Measurements from ENCODE around the gene C1R. TPM values are rescaled to one million over a fixed set of nuclear protein-coding genes. Genes with fewer than 3 reads are reported as not detected.

Gene C1R
- polyA plus RNA-seq, 3 donors: 36.0 to 50.6 (median 45.8) TPM

DNA sequence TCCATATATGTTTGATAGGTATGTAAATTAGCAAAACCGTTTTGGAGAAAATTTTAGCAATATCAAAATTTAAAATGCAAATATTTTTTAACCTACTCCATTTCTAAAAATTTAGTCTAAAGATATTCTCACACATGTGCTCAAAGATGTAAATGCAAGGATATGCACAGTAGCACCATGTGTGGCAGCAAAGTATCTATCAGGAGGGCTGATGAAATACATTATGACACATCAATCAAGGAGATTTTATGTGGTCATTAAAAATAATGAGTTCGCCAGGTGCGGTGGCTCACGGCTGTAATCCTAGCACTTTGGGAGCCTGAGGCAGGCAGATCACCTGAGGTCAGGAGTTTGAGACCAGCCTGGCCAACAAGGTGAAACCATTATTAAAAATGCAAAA is 8.0 kb upstream of the C1R start:
- DNase-seq (ENCODE audit: low read depth in 3 of 3, low spot score in 2 of 3): no peak

DNA sequence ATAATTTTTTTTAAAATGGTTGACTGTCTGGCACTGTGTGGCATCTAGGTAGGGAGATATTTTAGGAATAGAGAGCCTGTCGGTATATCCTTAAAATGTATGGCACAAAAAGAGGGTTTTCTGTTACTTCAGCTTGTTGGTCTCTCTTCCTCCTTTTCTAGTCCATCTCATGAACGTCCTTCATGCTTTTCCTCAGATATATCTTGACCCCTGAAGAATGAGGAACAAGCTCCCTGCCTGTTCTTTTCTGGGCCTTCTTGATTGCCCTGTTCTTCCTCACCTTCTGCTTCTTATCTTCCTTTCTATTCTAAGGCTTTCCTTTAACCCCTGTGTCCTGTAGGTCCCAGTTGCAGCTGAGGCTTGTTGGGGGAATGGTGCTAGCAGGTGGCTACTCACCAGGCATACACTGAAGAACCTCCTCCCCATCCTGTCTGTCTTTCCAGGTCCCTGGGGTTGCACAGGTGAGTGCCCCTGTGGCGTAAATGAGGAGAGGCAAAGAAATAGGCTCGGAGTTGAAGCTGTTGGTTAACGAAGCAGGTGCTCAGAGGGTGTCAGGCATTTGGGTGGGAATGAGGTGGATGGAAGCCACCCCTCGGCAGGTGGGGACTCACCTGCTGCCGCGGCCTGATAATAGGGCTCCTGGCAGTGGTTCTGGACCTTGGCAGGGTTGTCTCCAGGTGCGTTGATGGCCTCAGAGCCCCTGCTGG is 7.2 kb upstream of the C1R start:
- DNase-seq (ENCODE audit: low read depth in 3 of 3, low spot score in 2 of 3): no peak

GRCh38 chr12:7096979-7097378 is 4.7 kb upstream of the C1R start:
- peak in 1 of 3 donors; percentile 13 for DNase-seq (ENCODE audit: low read depth in 3 of 3, low spot score in 2 of 3)

DNA sequence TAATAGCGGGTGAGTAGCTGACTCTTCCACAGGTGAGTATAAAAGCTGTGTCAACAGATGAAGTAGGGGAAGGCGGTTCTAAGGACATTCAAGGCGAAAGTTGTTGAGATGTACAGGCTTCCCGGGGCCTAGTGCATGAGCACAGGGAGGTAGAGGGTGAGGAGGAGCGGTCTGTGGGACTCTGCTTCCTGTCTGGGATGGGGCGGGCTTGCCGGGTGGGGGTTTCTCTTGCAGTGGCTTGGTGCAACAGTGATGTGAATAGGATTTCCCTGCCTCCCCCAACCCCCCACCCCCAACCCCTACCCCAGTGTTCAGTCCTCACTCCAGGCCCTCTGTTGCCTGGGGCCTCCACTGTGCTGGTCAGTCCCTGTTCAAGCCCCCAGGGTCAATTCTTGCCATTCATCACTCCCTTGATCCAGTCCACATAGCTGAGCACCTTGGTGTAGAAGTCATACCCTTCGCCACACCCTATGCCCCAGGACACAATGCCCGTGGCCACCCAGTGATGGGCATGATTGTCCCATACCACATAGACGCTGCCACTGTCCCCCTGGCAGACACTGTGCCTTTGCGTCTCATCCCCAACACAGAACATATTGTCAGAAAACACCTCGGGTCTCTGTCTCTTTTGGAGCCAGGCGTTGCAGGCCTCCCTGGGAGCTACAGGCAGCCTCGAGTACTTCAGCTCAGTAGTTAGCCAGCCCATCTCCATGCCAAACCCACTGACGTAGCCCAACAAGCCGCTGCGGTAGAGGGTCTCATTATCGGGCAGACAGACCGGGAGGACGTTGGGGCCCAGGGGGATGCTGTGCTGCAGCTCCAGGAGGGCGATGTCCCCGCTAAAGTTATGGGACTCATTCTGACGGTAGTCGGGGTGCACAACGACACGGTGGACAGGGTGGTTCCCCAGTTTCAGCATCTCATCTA is 4.0 kb upstream of the C1R start:
- DNase-seq (ENCODE audit: low read depth in 3 of 3, low spot score in 2 of 3): no peak

GRCh38 chr12:7093892-7094291 is 1.6 kb upstream of the C1R start:
- no peak for DNase-seq (ENCODE audit: low read depth in 3 of 3, low spot score in 2 of 3)

DNA sequence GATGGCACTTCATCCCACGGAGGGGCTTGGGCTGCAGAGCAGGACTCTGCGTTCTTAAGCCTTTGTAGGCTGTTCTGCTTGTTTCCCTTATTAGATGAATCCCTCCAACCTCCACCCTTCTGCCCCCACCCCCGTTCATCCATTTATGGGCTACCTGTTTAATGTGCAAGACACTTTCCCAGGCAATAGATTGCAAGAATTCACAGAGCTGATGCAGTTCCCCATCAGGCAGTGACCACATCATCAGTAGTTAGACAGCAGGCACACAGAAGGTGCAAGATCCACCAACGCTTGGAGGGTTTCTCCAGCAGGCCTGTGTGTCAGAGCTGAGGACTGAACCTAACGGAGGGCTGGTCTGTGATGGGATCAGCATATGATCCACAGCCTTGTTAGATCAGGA is 1.2 kb upstream of the C1R start:
- no peak for DNase-seq (ENCODE audit: low read depth in 3 of 3, low spot score in 2 of 3)

- DNase-seq (ENCODE audit: low read depth in 3 of 3, low spot score in 2 of 3): no peak
These were observed 778 bp upstream of the C1R start for GRCh38 chr12:7092986-7093460.

DNA sequence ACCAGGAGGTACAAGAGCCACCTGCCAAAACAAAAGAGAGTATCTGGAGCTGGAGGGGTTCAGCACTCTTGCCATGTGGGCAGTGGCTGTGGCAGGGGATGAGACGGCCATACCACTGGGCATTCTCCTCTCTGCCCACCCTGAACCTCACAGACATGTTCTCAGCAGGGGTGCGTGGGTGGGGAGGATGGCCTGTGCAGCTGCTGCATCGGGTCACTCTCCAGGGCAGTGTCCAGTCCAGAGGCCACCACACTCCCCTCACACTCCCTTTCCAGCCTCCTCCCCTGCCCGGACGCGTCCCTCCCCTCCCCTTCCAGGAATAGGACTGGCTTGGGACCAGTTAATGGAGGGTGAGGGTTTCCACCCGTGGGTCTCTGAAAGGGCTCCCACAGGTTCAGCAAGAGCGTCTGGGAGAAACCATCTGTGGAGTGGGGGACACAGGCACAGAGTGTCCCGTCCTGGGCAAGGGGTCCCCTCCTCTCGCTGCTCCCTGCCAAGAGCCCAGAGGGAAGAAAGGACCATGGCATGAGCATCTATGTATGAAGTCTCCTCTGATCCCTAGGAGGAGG is 501 bp downstream of the C1R start:
- DNase-seq (ENCODE audit: low read depth in 3 of 3, low spot score in 2 of 3): peak in 1 of 3 donors; percentile 6

- DNase-seq (ENCODE audit: low read depth in 3 of 3, low spot score in 2 of 3): no peak
These were observed 1.1 kb downstream of the C1R start for GRCh38 chr12:7091171-7091570.

- DNase-seq (ENCODE audit: low read depth in 3 of 3, low spot score in 2 of 3): no peak
These were observed 1.8 kb downstream of the C1R start for GRCh38 chr12:7090222-7090998.

- DNase-seq (ENCODE audit: low read depth in 3 of 3, low spot score in 2 of 3): no peak
These were observed 2.9 kb downstream of the C1R start for GRCh38 chr12:7089196-7089871.

GRCh38 chr12:7083125-7083524 is 9.1 kb downstream of the C1R start:
- DNase-seq (ENCODE audit: low read depth in 3 of 3, low spot score in 2 of 3): no peak

DNA sequence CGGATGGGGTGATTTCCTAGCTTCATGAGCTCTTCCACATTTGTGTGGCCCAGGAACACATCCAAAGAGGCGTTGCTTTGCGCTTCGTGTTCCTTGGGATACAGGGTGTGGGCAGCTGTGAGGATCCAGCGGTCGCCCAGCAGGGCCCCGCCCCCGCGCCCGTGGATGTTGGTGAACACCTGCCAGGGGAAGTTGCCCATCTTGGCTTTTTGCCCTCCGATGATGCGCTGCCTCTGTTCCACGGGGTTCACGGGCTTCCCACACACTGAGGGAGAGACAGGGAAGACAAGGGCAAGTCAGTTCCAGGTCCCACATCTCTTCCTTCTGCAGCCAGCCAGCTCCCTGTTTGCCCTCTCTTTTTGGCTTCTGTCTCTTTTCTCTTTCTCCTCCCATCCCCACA is 11.2 kb downstream of the C1R start:
- DNase-seq (ENCODE audit: low read depth in 3 of 3, low spot score in 2 of 3): no peak

DNA sequence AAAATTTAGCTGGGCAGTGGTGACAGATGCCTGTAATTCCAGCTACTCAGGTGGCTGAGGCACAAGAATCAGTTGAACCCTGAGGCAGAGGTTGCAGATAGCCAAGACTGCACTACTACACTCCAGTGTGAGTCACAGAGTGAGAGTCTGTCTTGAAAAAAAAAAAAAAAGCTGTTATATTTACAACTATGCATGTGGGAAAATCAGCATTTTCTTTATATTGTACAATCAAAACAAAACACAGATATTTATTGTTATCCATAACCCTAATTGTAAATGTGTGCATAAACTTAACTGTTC is 12.5 kb downstream of the C1R start:
- DNase-seq (ENCODE audit: low read depth in 3 of 3, low spot score in 2 of 3): no peak

DNA sequence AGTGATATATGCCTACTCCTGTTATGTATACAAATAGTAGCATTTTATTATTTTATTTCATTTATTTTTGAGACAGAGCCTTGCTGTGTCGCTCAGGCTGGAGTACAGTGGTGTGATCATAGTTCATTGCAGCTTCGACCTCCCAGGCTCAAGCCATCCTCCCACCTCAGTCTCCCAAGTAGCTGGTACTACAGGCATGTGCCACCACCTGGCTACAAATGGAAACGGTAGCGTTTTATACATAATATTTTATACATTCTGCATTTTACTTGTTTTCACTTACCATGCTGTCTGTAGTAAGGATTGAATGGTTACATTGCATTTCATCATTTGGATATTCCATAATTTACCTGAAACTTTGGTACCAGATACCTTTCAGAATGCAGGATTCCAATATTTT is 14.1 kb downstream of the C1R start:
- no peak for DNase-seq (ENCODE audit: low read depth in 3 of 3, low spot score in 2 of 3)

- no peak for DNase-seq (ENCODE audit: low read depth in 3 of 3, low spot score in 2 of 3)
These were observed 15.8 kb downstream of the C1R start for GRCh38 chr12:7076493-7076892.

DNA sequence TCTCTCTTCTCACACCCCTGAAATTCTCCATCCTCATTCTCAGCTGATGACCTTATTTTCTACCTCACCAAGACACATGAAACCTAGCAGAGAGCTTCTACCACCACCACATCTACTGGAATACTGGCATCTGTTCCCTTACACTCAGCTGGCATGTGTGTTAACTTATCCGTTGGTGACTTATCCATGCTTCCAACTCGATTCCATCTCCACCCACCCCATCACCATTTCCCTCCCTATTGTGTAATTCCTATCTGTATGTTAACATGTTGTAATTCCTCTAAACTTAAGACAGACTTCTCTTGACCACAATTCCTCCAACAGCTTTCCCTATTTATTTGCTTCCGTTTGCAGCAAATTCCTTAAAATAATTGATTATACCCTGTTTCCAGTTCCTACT is 16.3 kb downstream of the C1R start:
- DNase-seq (ENCODE audit: low read depth in 3 of 3, low spot score in 2 of 3): no peak

GRCh38 chr12:7075518-7075917 is 16.7 kb downstream of the C1R start:
- no peak for DNase-seq (ENCODE audit: low read depth in 3 of 3, low spot score in 2 of 3)

- no peak for DNase-seq (ENCODE audit: low read depth in 3 of 3, low spot score in 2 of 3)
These were observed 18.3 kb downstream of the C1R start for GRCh38 chr12:7073946-7074345.

GRCh38 chr12:7072554-7072953 is 19.7 kb downstream of the C1R start:
- DNase-seq (ENCODE audit: low read depth in 3 of 3, low spot score in 2 of 3): no peak

Measured in right renal cortex interstitium (tissue), 3 donors.